Stimulated activated CD8-positive, alpha-beta memory T cell treated with anti-CD3 and anti-CD28 coated beads, Interleukin-15, amount 100 ng/mL, for 4 hours (primary cell): ENCODE results near the gene PPP4R2.
"Not testable (repeated sequence)": the region's sequence is repeated elsewhere in the genome, so short reads cannot be mapped to it uniquely, and the experiment has no call there.

Experiments used
- DNase-seq, 2 donors: peaks; one replicate each; pipeline ENCODE4 v3.0.0-alpha.2; 2020; ENCODE audit warnings: low read depth in 2 of 2

Gene PPP4R2

DNA sequence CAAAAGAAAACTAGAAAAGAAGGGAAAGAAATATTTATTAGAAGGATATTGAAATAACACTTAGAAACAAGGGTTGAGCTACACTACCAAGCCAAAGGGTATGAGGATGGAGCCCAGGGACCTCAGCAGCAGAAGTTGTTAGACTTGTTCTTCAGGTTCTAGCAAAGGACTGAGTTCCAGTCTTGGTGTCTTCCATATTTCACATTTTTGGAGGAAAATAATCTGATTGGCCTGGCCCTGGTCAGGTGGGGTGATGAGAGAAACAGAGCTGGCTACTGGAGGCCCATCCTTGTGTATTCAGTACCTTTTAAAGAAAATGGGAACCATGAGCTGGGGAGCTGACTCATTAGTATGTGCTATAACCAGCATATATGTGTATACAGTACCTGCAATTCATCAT lies 28.2 kb downstream of the PPP4R2 start:
- no peak for DNase-seq

DNA sequence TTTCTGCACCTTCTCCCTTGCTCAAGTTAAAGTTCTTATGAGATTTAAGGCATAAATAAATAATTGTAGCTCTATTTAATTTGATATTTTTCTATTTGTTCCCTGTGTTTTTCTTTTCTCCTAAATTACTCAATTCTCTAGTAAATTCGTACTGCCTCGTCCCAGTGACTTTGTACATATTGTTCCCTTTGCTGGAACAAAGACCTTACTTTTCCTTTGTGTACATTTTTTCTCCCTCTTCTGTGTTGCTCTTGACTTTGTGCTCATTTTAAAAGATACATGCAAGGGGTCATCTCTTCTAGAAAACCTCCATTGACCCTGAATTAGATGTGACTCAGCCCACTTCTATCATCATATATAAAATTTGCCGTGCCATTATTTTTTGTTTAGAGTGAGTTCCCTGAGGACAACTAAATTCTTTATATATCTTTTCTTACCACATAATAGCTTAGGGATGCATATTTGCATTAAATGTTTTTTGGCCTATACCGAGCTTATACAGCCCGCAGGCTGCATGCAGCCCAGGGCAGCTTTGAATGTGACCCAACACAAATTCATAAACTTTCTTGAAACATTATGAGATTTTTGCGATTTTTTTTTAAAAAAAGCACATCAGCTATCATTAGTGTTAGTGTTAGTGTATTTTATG lies 29.6 kb downstream of the PPP4R2 start:
- DNase-seq, result no peak

DNA sequence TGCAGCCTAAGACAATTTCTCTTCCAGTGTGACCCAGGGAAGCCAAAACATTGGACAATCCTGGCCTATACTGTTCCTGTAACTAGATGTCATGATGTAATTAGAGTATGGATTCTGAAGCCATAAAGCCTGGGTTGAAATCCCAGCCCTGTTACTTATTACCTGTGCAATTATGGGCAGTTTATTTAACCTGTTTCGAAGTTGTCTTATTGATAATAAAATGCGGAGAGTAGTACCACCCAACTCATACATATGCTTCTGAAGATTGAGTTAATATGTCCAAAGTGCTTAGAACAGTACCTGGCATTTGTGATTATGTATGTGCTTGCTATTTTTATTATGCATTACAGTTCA lies 30.1 kb downstream of the PPP4R2 start:
- DNase-seq, result no peak

DNA sequence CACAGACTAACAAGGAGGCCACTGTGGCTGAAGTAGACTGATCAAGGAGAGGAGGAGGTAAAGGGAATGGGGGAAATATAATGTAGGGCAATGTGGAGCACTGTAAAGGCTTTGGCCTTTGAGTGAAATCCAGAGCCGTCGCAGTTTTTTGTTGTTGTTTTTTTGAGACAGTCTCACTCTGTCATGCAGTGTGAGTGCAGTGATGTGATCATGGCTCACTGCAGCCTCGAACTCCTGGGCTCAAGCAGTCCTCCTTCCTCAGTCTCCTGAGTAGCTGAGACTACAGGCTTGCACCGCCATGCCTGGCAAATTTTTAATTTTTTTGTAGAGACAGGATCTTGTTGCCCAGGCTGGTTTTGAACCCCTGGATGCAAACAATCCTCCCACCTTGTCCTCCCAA lies 32.2 kb downstream of the PPP4R2 start:
- no peak for DNase-seq

DNA sequence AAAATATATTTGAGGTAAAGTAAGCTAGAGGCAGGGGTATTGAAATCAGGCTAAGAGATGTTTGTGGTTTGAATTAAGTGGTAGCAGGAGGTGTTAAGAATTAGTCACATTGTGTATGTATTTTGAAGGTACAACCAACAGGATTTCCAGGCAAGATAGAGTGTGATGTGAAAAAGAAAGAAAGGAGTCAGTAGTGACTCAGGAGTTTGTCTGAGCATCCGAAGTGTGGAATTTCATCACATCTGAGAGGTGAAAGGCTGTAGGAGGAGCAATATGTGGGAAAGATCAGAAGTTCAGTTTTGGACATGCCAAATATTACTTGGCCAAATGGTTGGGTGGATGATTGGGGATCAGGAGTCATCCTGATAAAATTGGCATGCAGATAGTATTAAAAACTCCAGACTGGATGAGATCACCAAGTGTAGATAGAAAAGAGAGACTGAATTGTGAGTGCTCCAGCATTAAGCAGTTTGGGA lies 32.7 kb downstream of the PPP4R2 start:
- no peak for DNase-seq

DNA sequence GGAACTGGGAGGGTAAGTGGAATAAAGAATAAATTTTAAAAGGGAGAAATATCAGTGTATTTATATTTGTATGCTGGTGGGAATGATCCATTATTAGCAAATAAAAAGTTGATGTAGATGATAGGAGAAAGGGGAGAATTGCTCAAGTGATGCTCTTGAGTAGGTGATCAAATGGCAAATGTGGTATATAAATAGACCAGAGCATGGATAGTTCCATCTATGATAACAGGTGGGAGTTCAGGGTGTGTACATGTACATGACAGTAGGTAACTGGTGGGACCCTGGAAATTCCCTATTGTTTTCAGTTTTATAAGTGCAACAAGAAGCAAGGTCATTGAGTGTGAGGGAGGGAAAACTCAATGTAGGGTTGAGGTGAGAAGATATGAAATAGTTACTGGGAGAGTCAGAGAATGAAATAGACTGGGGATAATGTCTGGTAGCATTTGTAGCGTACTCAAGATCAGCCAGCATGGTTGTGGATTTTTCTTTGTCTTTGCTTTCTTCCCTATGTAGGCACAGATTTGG lies 33.5 kb downstream of the PPP4R2 start:
- no peak for DNase-seq

DNA sequence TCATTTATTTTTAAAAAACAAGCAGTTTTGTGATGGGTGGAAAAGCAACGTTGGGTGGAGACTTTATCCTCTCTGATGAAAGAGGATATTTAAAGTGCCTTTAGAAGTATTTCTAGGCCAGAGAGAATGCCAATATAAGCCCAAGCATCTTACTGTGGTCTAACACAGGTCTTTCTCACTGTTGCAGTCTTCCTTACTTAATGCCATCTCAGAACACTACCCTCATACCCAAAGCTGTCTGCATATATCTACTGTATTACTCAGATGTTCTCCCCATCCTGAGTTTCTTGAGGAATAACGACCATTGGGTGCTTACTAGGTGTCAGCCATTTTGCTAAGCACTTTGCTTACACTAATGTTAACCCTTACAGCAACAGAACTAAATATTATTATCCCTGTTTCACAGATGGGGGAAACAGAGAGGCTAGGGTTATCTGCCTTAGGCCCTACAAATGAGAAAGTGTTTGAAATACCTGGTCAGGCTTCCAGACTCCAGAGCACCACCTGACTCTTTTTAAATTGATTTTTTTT lies 35.0 kb downstream of the PPP4R2 start:
- DNase-seq, result no peak

DNA sequence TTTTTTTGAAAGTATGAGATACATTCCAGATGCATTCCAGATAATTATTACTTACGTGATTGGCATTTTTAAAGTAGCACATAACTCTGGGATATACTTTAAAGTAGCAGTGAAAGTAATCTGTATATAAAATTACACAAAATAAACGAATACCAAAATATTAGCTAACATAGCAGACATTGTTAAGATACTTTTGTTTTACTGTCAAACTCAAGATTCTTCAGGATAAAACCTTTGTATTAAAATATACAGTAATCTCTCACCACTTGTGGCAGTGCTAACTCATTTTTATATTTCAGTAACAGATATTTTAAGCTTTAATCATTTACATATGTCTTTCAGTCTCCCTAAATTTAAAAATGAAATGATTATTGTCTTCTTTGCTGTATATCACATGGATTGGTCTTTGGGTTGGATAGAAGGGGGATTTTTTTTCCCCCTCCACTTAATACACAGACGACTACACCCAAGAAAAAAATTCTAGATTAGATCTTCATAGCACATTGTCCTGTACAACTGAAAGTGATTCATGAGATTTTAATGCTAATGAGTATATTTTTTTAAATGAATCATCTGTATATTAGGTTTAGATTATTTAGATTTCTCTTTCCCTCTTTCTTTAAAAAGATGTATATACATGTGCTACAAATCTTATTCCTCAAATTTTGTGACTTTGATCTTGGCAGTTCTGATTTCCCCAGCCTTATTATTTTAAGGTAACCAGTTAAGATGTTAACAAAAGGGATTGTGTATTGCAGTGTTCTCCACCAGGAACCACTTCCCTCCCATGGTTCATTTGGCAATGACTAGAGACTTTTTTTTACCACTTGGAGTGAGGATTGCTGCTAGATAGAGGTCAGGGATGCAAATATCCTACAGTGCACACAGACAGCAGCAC lies 40.3 kb downstream of the PPP4R2 start:
- DNase-seq, result no peak

DNA sequence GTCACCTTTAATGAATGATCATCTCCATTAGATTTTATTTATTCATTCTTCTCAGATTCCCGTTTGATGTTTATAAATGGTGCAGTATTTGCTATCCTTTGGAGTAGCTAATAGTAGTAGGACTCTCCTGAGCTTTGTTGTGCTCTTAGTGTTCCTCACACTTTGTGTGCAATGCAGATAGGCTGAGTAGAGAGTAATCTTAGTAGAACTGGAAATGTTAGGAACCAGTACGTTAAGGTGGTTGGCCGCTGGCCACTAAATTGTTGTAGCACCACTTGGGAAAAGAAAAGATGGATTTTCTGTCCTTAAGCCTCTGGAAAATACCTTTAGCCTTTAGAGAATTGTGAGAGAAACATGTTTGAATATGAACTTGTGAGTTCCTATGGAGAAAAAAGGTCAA lies 44.9 kb downstream of the PPP4R2 start:
- DNase-seq, result no peak

DNA sequence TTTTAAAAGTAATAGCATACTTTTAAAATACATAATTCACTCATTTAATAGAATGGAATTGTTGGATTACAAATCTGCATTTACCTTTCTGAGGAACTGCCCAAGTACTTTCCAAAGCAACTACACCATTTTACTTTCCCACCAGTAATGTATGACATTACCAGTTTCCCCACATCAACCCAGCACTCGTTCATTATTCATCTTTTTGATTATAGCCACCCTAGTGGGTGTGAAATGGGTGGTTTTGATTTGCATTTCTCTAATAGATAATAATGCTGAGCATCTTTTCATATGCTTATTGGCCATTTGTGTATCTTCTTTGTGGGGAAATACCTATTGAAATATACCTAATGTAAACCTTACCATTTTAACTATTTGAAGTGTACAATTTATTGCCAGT lies 46.8 kb downstream of the PPP4R2 start:
- DNase-seq, result no peak

DNA sequence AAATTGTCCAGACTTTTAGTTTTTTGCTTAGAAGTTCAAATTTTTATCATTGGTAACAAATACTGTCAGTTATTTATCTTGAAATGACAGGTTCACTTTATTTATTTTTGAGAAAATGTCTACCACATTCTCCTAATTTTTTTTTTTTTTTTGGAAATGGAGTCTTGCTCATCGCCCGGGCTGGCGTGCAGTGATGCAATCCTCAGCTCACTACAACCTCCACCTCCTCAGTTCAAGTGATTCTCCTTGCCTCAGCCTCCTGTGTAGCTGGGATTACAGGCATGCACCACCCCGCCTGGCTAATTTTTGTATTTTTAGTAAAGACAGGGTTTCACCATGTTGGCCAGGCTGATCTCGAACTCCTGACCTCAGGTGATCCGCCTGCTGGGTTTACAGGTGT lies 48.8 kb downstream of the PPP4R2 start:
- no peak for DNase-seq

DNA sequence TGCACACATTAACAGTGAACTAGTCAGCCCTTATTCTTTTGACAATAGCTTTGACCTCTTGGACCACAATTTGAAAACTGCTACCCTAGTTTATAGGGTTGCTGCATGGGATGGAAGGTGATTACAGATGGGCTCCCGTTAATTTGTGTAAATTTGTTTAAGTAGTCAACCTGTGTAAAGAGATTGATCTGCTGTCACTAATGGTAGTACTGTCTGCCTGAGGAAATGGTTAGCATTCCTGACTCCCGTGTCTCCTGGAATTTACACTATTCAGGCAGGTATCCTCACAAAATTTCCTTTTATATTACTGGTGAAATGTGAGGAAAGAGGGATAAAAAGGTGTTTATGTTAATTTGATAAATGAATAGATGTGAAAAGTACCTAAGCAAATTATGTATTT lies 49.6 kb downstream of the PPP4R2 start:
- DNase-seq, result no peak

DNA sequence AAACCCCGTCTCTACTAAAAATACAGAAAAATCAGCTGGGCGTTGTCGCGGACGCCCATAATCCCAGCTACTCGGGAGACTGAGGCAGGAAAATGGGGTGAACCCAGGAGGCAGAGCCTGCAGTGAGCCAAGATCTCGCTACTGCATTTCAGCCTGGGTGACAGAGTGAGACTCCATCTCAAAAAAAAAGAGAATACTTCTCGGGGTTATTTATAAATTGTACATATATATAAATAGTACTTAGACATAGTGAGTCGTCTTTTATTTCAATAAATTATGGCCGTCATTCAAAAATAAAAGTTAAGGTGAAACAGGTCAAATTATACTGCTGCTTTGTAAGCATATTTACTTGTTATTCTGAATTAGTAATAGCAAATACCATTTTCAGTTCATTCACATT lies 52.7 kb downstream of the PPP4R2 start:
- no peak for DNase-seq

DNA sequence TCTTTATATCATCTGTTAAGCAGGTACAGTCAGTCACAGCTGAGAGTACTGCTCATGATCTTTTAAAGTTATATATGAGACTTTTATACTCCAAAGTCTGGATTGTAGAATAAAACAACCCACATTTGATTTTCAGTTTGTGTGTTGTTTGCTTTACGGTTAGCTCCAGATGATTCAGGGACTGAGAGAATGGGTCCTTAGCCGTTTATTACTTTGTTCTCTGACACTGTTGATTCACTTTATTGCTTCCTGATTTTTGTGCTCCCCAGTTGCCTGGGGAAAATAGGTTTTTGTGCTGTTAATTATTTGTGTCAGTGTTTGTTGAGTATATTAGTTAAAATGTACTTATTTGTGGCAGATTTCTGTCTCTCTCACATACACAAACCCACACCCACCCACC lies 56.2 kb downstream of the PPP4R2 start:
- DNase-seq, result no peak

DNA sequence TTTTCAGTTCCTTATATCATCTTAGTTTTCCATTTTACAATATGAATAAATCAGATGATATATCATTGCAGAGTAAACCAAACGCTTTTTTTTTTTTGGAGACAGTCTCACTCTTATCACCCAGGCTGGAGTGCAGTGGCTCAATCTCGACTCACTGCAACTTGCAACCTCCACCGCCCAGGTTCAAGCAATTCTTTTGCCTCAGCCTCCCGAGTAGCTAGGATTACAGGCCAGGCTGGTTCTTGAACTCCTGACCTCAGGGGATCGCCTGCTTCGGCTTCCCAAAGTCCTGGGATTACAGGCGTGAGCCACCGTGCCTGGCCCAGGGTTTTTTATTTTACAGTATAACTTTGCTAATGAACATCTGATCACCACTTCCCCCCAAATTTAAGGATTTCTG lies 59.0 kb downstream of the PPP4R2 start:
- no peak for DNase-seq

DNA sequence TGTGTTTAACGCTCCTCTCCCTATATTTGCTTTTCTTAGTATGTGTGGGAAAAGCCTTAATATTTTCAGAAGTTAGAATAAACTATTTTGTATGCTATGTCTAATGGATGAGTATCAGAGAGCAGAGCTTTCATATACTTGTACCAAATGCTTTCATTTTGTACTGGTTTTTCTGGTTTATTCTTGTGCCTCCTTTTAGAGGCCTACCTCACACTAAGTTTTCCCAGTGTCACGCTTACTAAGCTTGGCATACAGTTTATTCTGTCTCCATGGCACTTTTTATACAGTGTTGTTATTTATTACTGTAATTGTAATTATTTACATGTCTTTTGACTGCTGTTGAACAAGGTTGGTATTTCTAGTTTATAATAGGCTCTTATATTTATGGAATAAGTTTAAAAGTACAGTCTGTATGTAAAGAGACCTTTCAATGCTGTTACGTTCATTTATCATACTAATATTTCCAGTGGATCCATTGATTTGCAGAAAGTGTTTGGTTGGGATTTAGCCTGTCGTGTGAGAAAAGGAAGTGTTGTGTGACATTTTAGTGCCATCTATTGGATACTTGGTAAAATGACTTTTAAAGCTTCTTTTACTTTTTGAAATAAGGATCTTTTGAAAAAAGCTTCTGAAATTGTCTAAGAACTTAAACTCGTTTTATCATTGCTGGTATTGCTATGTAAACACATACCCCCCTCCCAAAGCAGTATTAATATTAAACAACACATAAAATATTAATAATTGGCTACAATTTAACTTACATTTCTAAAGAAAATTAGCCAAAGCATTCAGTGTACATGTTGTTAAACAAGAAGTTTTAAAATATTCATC lies 59.6 kb downstream of the PPP4R2 start:
- no peak for DNase-seq

DNA sequence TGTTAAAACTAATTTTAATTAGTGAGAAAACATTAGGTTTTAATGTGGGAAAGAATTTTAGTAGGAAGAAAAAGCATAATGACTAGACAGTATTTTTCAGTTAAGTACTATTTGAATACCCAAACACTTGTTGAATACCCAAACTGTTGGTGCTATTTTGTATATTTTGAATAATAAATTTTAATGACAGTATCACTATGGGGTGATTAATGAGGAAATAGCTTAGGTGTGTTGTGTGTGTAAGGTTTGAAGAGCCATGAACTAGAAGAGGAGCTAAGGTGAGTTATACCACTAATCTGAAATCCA lies 60.2 kb downstream of the PPP4R2 start:
- no peak for DNase-seq

DNA sequence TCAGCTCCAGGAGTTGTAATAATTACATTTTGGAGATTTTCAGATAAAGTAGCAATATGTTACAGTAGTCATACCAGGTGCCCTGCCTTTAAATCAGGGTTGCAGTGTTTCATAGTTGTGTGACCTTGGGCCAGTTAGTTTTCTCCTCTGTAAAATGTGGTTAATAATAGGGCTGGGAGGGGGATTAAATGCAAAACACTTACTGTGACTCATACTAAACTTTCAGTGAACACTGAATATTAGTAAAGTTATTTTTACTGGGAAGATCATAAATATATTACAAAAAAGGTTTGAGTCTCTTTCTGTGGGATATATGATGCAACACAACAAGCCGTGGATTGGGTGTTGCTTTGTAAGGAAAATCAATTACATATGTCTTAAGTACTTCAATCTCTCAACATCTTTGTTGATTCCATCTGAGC lies 63.7 kb downstream of the PPP4R2 start:
- DNase-seq, result no peak

DNA sequence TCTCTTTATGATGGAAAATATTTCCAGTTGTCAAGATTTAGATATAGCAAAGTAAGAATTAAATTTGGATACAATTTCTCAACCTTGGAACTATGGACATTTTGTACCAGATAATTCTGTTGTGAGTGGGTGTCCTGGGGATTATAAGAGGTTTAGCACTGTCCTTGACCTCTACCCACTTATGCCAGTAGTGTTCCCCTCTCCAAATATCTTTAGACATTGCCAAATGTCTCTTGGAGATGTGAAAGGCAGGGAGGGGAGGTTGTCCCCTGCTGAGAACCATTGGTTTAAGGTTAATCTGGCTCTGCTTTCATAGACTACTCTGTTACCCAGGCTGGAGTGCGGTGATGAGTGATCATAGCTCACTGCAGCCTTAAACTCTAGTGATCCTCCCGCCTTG lies 64.8 kb downstream of the PPP4R2 start, which contains the start of gene EBLN2:
Gene EBLN2 (plus strand): TSS at position 244 of the 400 bp plus-strand sequence. CDS start 423 bp downstream, outside the sequence.
- no peak for DNase-seq

DNA sequence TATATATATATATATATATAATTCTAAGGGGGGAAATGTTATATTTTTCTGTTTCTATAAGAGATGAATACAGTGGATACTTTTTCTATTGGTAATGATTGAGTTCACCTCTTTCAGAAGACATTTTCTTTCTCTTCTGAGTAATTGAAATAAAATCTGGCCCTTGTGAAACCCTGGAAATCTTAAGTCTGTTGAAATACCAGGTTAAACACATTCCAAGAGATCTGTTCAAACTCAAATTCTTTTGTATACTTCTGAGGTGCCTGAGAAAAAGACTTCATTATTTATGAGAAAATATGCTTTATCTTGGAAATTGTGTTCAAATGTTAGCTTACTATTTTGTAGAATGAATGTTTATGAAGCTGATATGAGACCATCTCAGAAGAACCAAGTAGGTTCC lies 69.6 kb downstream of the PPP4R2 start:
- not testable (repeated sequence) for DNase-seq

DNA sequence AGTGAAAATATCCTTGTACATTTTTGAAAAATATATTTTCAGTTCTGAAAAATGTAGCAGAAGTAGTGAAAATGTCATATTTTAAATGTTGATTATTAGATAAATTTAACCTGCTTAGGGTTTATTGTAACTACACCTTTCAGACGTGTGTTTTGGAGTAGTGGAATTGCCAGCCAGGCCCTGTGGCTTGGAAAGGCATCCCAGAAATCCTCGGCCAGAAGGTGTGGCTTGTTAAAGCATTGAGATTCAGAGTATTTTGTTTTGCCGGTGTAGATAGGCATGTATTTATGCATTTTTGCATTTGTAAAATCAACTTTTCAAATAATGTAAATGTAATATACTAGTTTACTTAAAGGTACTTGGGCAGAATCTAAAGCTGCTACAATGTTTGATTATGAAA lies 71.8 kb downstream of the PPP4R2 start:
- no peak for DNase-seq

DNA sequence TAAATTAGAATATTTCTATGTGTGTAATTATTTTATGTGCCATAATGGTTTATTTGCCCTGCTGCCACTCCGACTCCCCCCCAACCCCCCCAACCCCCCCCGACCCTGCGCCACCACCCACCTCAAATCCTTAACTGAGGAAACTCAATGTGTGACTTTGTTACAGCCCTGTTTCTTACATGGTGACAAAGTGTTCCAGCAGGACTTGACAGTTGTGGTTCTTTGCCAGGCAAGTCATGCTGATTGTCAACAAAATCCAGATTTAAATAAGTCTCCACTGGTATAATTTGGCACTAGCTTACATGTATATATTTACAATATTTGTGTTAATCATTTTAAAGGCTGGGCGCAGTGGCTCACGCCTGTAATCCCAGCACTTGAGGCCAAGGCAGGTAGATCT lies 72.6 kb downstream of the PPP4R2 start:
- DNase-seq, result no peak
